SIG-M5 treated with dmso at 0.1 percent for 504 hours (cell line): ENCODE data around the gene BUD31.

Experiments
- DNase-seq: peaks from one replicate; lab custom pipeline; 2025; ENCODE audit not compliant: unreplicated experiment; lab: John Stamatoyannopoulos, UW

The BUD31 gene

GRCh38 chr7:99461221-99461620, 52.5 kb downstream of the BUD31 start:
- no peak for DNase-seq

- no peak for DNase-seq
These were observed 56.6 kb downstream of the BUD31 start for GRCh38 chr7:99465421-99465768.

GRCh38 chr7:99468336-99468918, 59.7 kb downstream of the BUD31 start:
- no peak for DNase-seq
